ENCODE data around the gene A2M.

Gene A2M

DNA sequence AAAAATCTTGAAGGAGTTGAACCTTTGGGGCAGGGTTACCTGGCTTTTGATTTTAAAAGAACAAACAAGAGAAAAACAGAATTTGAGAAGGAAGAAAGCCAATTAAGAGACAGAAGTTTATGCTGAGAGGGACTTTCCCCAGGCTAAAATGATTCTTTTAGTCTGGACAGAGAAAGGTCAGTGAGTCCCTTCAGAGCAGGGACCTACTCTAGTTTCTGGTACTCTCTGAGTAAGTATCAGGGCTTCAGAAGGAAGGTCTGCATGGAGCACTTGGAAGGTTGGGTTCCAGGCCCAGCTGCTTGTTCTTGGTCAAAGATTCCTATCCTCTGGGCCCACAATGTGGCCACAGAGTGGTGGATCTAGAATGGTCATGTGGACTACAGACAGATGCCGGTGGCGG, 66.8 kb downstream of the A2M start:
- no peaks in the 10 kb centered on the region for H3K79me2 ChIP-seq (ENCODE audit: insufficient read depth, low read length)
- H3K36me3 ChIP-seq (ENCODE audit: low read length) = no peaks in the 10 kb centered on the region
- no peak overlapping the region for H3K27ac ChIP-seq (ENCODE audit: low read depth, low read length)
- no peak overlapping the region for H3K9ac ChIP-seq (ENCODE audit: low read length)
- no peak overlapping the region for H2AFZ ChIP-seq (ENCODE audit: low read depth, low read length, severe bottlenecking)
- H3K27me3 ChIP-seq (ENCODE audit: low read length) = no peaks in the 10 kb centered on the region
- no peaks in the 10 kb centered on the region for H3F3A ChIP-seq (ENCODE audit: insufficient read depth)
- H3K4me3 ChIP-seq (ENCODE audit: insufficient read depth, low read length, poor library complexity, severe bottlenecking) = no peak overlapping the region
- no peaks in the 10 kb centered on the region for H3K9me2 ChIP-seq (replicated peaks; ENCODE audit: insufficient read depth, low read length)
- no peak overlapping the region for H3K4me2 ChIP-seq (ENCODE audit: low read depth, low read length, poor library complexity, severe bottlenecking)
- no peaks in the 10 kb centered on the region for H3K9me3 ChIP-seq (ENCODE audit: insufficient read depth, low read length)
- H4K20me1 ChIP-seq (ENCODE audit: low read depth, low read length) = no peaks in the 10 kb centered on the region
- TF ChIP-seq EZH2phosphoT487 (conservative IDR thresholded peaks at IDR 0.05; ENCODE audit: low read length) = no peak
- TF ChIP-seq, protein P1, sequence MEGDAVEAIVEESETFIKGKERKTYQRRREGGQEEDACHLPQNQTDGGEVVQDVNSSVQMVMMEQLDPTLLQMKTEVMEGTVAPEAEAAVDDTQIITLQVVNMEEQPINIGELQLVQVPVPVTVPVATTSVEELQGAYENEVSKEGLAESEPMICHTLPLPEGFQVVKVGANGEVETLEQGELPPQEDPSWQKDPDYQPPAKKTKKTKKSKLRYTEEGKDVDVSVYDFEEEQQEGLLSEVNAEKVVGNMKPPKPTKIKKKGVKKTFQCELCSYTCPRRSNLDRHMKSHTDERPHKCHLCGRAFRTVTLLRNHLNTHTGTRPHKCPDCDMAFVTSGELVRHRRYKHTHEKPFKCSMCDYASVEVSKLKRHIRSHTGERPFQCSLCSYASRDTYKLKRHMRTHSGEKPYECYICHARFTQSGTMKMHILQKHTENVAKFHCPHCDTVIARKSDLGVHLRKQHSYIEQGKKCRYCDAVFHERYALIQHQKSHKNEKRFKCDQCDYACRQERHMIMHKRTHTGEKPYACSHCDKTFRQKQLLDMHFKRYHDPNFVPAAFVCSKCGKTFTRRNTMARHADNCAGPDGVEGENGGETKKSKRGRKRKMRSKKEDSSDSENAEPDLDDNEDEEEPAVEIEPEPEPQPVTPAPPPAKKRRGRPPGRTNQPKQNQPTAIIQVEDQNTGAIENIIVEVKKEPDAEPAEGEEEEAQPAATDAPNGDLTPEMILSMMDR (IDR thresholded peaks at IDR 0.05; ENCODE audit: insufficient read depth, low read length, poor library complexity, severe bottlenecking) = no peak

DNA sequence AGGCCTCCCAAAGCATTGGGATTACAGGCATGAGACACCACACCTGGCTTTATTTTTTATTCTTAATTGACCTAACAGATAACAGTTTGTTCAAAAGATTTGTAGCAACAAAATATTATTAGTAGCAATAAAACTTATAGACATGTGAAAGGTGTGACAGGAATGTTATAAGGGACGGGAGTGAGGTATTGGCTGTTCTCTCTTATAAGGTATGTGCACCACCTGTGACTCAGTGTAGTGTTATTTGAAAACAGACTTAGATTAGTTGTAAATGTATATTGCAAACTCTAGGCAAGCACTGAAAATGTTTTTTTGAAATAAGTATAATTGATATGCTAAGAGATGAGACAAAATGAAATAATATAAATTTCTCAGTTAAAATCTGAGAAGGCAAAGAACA, 68.6 kb downstream of the A2M start:
- H3K9me3 ChIP-seq (ENCODE audit: insufficient read depth, low read length) = no peaks in the 10 kb centered on the region

DNA sequence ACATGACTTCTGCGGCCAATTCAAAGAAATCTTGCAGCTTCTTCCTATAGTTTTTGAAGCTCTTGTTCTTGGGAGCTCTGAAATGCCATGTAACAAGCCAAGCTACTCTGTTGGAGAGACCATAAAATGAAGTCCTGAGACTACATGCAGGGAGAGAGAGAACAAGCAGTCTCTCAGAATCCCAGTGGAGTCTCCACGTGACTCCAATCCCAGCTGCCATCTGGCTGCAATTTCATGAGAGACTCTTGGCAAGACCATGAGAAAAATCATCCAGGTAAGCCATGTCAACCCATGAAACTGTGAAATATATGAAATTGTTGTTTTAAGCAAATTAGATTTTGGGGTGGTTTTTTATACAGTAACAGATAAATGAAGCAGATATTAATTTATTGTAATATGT, 72.0 kb downstream of the A2M start:
- H3K9ac ChIP-seq (ENCODE audit: low read length) = no peak overlapping the region
- TF ChIP-seq, protein P1 (IDR thresholded peaks at IDR 0.05; ENCODE audit: insufficient read depth, low read length, poor library complexity, severe bottlenecking) = no peak
- TF ChIP-seq EZH2phosphoT487 (conservative IDR thresholded peaks at IDR 0.05; ENCODE audit: low read length) = no peak
- no peak overlapping the region for H3K27ac ChIP-seq (ENCODE audit: low read depth, low read length)
- H3K27me3 ChIP-seq (ENCODE audit: low read length) = no peaks in the 10 kb centered on the region
- H3K79me2 ChIP-seq (ENCODE audit: insufficient read depth, low read length) = no peaks in the 10 kb centered on the region
- H3K9me3 ChIP-seq (ENCODE audit: insufficient read depth, low read length) = no peaks in the 10 kb centered on the region
- H3F3A ChIP-seq (ENCODE audit: insufficient read depth) = no peaks in the 10 kb centered on the region
- H2AFZ ChIP-seq (ENCODE audit: low read depth, low read length, severe bottlenecking) = no peak overlapping the region
- H3K4me3 ChIP-seq (ENCODE audit: insufficient read depth, low read length, poor library complexity, severe bottlenecking) = no peak overlapping the region
- H3K9me2 ChIP-seq (replicated peaks; ENCODE audit: insufficient read depth, low read length) = no peaks in the 10 kb centered on the region
- no peaks in the 10 kb centered on the region for H4K20me1 ChIP-seq (ENCODE audit: low read depth, low read length)
- no peaks in the 10 kb centered on the region for H3K36me3 ChIP-seq (ENCODE audit: low read length)
- no peak overlapping the region for H3K4me2 ChIP-seq (ENCODE audit: low read depth, low read length, poor library complexity, severe bottlenecking)

More for the DNA sequence above, 68.6 kb downstream of the A2M start:
- Histone ChIP-seq H3K79me2 (ENCODE audit: insufficient read depth, low read length) (no peaks in the 10 kb centered on the region), H3K4me2 (ENCODE audit: low read depth, low read length, poor library complexity, severe bottlenecking) (no peak overlapping the region), H2AFZ (ENCODE audit: low read depth, low read length, severe bottlenecking) (no peak overlapping the region), H3K27ac (ENCODE audit: low read depth, low read length) (no peak overlapping the region), H3K27me3 (ENCODE audit: low read length) (no peaks in the 10 kb centered on the region), H3K36me3 (ENCODE audit: low read length) (no peaks in the 10 kb centered on the region), H3F3A (ENCODE audit: insufficient read depth) (no peaks in the 10 kb centered on the region), H4K20me1 (ENCODE audit: low read depth, low read length) (no peaks in the 10 kb centered on the region), H3K4me3 (ENCODE audit: insufficient read depth, low read length, poor library complexity, severe bottlenecking) (no peak overlapping the region), H3K9ac (ENCODE audit: low read length) (no peak overlapping the region), H3K9me2 (replicated peaks; ENCODE audit: insufficient read depth, low read length) (no peaks in the 10 kb centered on the region)
- TF ChIP-seq EZH2phosphoT487 (conservative IDR thresholded peaks at IDR 0.05; ENCODE audit: low read length) = no peak
- TF ChIP-seq, protein P1 (IDR thresholded peaks at IDR 0.05; ENCODE audit: insufficient read depth, low read length, poor library complexity, severe bottlenecking) = no peak

All from SU-DHL-6 (cell line).